IPS-NIHi7 (cell line): ENCODE results near the gene CERT1.
"Not testable (repeated sequence)": the region's sequence is repeated elsewhere in the genome, so short reads cannot be mapped to it uniquely, and the experiment has no call there.

Experiments
- DNase-seq: peaks from one replicate; pipeline ENCODE4 v3.0.0; 2012; ENCODE audit warnings: mixed read lengths; ENCODE audit errors: extremely low spot score

CERT1 gene

DNA sequence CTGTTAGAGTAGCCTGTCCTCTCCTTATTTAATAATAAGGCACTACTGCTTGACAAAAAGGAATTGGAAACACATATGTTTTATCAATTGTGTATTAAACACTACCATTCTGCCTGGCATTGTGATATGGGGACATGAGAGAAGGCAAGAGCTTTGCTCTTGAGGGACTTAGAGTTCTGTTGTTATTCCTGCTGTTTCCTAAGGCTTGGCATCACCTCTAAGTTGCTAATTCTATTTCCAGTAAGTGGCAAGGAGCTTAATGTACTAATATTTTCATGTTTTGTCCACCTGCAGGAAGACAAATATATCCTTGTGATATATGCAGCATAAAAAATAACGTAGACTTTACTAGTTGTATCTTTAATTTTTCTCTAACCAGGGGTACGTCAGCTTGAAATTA lies 161.8 kb downstream of the CERT1 start:
- no peak for DNase-seq

DNA sequence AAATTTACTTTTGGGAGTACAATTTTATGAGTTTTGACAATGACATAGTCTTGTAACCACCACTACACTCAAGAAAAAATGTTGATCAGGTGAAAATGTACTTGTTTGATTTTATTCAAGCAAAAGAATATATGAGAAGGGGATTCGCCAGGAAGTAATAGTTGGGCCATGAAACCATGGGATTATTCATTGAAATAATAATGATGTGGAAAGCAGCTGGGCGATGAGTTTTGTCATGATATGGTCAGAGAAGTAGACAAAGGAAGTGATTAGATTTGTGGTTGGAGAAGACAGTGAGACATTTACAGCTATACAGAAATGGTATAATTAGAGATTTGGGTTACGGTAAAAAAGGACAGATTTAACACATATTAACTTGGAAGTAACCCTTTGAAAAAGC lies 163.2 kb downstream of the CERT1 start:
- no peak for DNase-seq

DNA sequence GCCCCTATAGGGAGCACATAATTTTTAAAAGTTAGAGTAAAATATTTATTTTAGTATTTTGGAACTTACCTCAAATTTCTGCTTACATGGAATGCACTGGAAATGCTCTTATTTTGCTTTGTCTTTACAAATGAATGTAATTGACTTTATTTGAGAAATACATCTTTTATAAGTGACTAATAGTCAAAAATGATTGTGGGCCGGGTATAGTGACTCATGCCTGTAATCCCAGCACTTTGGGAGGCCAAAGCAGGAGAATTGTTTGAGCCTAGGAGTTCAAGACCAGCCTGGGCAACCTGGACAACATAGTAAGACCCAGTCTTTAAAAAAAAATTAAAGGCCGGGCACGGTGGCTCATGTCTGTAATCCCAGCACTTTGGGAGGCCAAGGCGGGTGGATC lies 168.6 kb downstream of the CERT1 start:
- no peak for DNase-seq

DNA sequence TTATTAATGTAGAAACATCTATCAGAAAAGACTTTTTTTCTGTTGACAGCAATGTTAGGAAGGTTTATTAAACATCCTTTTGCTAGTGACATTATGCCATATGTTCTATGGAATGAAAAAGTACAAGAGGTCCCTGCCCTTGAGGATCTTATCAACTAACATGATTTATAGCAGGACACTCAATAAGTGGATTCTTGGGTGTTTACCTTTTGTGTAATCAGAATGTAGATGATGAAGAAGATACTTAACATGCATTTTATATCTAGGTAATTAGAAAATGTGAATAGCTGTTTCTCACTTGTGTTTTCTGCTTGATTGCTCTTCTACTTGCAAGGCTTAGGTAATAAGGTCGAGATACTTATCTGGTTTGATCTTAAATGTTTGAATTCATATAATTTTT lies 169.5 kb downstream of the CERT1 start:
- DNase-seq = no peak

DNA sequence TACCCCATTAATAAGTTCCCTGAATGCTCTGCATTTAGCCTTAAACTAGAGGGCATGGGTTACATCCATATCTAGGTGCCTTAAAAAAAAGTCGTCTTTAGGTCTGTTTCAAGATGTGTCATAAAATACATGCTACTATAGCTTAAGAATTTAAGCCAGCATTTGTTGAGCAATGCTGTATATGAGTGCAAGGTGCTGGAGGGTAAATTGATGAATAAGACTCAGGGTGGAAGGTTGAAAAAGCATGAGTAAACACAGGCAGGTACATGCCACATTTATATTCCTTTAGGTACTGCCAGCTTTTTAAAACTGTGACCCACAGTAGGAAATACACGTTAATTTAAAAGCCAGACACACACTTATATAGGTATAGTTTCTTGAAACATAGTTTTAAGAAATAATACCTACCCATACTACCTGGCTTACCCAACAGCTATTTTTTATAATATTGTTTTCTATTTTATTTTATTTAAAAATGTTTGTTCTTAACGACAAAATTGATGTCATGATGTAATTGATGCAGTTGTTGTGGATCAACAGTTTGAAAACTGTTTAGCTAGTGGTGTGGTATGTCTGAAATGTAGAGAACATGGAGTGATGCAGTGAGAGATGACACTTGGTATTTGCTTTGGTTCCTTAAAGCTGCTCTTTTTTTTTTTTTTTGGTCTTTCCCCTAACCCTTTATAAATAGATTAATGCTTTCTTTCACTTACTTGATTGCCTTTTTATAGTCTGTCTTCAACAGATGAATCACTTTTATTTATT lies 170.5 kb downstream of the CERT1 start:
- no peak for DNase-seq

DNA sequence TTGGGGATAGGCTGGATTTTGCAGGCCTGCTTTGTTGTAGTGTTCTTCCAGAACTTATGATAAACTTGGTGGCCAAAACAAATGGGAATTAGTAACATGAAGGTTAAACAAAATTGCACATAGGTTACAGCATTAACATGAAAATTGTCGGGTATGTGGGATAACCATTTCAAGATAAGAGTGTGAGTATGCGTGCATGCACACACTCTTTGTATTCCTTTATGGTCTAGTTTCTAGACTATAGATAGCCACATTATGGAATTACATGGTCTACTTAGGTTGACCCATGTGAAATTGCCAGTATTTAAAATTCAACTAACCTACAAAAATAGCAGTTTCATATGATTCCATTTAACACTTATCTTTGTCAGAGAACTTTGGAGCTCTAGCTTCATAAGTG lies 173.0 kb downstream of the CERT1 start:
- DNase-seq = no peak

DNA sequence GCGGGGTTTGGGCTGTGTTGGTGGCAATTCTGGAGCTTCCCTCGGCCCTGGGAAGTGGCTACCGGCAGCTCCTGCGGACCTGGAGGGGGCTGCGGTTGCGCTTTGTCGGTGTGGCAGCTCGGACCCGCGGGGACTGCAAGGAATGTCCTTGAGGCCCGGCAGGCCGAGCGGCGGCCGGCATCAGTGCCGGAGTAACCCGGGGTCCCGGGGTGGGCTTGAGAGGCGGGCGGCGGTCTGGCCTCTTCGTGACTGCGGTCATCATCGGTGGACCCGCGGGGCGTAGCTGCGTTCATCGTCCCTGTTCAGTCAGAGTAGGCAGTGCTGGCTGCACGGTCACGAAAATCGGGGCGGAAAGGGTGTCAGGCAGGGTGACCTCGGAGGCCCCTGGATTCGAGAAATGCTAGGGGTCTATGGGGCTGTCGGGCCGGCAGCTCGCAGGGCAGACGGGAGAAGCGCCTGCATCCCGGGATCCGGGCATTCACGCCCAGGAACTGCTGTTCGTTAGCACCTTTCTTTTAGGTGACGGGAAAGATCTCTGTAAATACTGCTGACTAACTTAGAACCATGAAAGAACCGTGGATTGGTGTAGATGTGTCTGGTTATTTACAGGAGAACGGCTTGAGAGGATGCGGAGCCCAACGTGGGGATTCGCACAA lies 173.9 kb downstream of the CERT1 start:
- no peak for DNase-seq

DNA sequence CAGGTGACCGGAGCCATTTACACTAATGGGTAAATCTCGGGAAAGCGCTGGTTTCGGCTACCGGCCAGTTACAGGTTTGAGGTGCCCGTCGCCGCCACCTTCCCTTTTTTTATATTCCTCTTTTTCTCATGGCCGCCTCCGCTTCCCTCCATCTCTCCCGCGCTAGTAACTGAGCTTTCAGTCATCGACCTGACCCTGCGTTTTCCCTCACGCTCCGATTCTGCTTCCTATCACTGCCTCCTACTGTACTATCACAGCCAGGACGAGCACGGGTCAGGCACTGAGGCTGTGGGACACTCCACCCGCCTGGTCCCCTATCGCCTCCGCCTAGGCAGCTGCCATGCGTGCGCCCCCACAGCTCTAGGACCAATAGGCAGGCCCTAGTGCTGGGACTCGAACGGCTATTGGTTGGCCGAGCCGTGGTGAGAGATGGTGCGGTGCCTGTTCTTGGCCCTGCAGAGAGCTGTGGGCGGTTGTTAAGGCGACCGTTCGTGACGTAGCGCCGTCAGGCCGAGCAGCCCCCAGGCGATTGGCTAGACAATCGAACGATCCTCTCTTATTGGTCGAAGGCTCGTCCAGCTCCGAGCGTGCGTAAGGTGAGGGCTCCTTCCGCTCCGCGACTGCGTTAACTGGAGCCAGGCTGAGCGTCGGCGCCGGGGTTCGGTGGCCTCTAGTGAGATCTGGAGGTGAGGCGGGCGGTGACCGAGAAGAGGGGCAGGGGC lies 174.7 kb downstream of the CERT1 start, which contains the start of gene HMGCR:
Gene HMGCR (plus strand): TSS at position 606 of the 722 bp plus-strand sequence. CDS start 5,386 bp downstream, outside the sequence.
- peak; percentile 96 for DNase-seq

DNA sequence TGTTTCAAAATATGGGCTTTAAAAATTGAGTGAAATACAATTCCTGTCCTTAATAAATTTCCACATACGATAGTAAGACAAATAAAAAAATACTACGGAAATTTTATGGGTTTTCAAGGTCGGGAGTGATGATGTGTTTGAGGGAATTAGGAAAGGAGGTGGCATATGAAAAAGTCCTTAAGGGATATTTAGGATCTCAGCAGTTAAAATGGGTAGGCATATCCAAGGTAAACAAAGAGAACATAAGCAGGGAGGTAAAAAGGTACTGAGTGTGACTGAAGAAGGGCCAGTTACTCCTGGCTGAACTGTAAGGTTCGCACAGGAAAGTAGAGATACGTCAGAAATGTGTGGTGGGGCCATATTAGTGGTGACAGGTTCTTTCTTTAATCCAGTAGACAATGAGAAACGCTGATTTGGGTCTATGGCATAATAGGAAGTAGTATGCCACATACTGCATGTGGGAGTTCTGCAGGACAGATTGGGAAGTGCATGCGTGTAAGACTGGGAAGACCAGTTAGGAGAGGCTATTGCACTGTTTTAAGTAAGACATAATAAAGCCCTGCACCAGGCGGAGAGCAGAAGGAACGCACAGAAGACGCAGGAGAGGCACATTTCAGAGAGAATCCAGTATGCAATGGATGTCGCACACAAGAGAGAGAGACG lies 175.3 kb downstream of the CERT1 start:
- peak; percentile 15 for DNase-seq

DNA sequence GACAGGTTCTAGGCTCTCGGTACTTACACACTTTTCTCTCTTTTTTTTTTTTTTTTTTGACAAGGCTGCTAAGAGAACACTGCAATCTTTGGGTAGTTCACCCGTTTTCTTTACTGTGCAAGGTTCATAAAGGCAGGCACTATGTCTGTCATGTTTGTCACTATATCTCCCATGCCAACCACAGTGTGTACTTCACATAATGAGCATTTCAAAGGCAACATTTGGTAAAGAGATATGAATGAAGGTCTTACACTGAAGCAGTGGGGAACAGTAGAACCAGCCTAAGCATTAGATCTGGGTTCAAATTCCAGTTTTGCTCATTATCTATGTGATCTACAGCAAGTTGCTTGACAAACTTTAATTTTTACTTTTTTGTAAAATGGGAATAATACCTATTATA lies 175.9 kb downstream of the CERT1 start:
- DNase-seq = no peak

DNA sequence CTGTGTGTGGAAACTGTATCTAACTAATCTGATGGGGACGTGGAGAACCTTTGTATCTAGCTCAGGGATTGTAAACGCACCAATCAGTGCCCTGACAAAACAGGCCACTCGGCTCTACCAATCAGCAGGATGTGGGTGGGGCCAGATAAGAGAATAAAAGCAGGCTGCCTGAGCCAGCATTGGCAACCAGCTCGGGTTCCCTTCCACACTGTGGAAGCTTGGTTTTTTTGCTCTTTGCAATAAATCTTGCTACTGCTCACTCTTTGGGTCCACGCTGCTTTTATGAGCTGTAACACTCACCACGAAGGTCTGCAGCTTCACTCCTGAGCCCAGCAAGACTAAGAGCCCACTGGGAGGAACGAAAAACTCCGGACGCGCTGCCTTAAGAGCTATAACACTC lies 177.0 kb downstream of the CERT1 start:
- not testable (repeated sequence) for DNase-seq

DNA sequence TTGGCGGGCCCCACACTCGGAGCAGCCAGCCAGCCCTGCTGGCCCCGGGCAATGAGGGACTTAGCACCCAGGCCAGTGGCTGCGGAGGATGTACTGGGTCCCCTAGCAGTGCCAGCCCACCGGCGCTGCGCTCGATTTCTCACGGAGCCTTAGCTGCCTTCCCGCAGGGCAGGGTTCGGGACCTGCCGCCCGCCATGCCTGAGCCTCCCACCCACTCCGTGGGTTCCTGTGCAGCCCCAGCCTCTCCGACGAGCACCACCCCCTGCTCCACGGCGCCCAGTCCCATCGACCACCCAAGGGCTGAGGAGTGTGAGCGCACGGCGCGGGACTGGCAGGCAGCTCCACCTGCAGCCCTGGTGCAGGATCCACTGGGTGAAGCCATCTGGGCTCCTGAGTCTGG lies 177.7 kb downstream of the CERT1 start:
- DNase-seq = not testable (repeated sequence)

DNA sequence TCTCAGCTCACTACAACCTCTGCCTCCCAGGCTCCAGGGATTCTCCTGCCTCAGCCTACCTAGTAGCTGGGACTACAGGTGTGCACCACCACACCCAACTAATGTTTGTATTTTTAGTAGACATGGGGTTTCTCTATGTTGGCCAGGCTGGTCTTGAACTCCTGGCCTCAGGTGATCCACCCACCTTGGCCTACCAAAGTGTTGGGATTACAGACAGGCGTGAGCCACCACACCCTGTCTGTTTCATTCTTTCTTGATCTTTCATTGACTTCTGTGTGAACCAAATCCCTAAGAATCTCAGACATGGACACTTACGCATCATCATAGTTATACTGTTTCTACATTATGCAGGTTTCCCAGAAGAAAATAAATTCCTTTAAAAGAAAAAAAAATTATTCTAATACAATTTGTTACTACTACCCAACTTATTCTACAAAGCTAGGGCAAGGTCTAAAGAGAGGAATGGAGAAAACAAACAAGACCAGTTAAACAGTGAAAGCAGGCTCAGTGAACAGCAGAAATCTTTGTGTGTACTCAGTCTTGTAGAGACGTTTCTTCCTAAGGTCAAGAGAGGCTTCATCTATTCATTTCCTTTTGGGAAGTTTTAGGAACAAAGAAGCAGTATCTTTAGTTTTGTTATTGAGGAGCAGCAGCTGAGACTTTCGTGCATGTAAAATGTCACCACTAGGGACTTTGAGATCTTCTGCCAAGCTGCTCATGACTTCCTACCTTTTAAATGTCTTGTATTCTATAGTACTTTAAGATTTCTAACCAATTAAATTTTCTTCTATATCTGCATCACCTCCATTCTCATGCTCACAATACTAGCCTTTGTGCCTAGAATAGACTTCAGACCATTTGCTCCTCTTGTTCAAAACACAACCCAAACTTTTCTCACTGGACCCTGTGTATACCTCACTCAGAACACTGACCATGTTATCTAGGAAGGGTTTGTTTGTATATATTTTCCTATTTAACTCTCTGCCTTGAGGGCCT lies 180.0 kb downstream of the CERT1 start:
- no peak for DNase-seq

DNA sequence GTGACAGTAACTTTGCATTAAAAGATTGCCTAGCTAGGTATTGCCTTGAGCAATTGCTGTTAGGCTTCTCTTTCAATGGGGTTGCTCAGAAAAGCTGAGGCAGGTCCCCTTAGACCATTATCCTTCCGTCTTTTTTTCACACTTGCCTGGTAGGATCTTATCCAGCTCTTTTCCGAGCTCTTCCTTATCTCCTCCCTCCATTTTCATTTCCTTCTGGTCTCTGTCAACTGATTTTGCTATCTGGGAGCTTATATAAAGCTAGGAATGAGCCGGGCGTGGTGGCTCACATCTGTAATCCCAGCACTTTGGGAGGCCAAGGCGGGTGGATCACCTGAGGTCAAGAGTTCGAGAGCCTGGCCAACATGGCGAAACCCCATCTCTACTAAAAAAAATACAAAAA lies 181.0 kb downstream of the CERT1 start:
- DNase-seq = no peak
